ENCODE measurements around the gene RPUSD3.

RPUSD3 gene

GRCh38 chr3:9804996-9805395 lies 38.8 kb downstream of the RPUSD3 start:
- DNase-seq (ENCODE audit: low spot score) = no peak

- no peak for DNase-seq (ENCODE audit: low spot score)
Measured at GRCh38 chr3:9803494-9803893, 40.3 kb downstream of the RPUSD3 start.

DNA sequence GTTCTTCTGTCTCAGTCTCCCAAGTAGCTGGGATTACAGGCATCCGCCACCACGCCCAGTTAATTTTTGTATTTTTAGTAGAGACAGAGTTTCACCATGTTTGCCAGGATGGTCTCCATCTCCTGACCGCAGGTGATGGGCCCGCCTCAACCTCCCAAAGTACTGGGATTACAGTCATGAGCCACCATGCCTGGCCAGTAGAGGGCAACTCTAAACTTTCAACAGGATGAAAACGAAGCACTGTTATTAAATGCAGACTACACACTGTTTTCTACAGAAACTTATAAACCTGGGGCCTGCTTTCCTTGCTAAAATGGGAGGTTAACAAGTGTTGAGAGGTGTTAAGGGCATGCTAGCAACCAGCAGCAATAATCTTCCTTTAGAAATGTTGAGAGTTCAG lies 43.3 kb downstream of the RPUSD3 start:
- no peak for DNase-seq (ENCODE audit: low spot score)

DNA sequence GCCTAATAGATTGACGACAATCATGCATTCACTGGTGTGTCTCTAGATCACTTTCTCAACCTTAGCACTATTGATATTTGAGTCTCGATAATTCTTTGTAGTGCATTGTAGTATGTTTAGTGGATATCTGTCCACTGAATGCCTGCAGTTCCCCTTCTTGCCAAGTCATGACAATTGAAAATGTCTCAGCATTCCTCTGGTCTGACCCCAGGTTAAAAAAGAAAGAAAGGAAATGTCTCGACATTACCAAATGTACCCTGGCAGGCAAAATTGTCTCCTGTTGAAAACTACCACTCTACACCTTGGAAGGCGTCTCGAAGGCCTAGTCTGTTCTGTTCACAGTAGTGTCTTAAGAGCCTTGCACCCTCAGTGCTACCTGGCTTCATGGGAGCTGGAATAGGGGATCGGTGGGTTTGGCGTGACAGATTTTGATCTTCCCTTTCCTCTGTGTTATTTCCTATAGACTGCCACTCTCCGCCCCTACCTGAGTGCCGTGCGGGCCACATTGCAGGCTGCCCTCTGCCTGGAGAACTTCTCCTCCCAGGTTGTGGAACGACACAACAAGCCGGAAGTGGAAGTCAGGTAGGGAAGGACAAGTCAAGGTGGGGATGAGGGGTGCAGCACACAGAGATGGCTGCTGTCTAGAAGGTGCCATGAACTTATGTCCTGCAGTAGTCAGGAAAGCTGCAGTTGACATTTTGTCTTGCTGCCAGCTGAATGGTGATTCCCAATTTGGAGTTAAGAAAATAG lies 46.4 kb downstream of the RPUSD3 start:
- no peak for DNase-seq (ENCODE audit: low spot score)

DNA sequence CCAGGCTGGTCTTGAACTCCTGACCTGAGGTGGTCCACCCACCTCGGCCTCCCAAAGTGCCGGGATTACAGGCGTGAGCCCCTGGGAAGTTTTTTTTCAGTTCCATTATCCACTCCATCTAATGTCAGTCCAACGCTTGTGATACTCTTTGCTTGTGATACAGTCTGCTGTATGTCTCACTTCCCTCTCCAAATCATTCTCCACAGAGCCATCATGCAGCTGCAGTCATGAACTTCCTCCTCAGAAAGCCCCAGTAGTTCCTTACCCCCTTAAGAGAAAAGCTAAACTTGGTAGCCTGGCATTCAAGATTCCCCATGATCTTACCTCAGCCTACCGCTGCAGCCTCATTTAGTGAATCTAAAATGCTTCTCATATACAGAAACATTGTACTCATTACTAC lies 48.6 kb downstream of the RPUSD3 start:
- no peak for DNase-seq (ENCODE audit: low spot score)

DNA sequence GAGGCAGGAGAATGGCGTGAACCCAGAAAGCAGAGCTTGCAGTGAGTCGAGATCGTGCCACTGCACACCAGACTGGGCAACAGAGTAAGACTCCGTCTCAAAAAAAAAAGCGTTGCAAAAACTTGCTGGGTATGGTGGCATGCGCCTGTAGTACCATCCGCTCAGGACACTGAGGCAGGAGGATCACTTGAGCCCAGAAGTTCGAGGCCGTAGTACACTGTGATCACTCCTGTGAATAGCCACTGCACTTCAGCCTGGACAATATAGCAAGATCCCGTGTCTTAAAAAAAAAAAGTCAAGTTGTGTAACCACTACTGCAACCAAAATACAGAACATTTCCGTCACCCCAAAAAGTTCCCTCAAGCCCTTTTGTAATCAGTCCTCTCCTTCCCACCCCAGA lies 49.4 kb downstream of the RPUSD3 start:
- DNase-seq (ENCODE audit: low spot score) = no peak

DNA sequence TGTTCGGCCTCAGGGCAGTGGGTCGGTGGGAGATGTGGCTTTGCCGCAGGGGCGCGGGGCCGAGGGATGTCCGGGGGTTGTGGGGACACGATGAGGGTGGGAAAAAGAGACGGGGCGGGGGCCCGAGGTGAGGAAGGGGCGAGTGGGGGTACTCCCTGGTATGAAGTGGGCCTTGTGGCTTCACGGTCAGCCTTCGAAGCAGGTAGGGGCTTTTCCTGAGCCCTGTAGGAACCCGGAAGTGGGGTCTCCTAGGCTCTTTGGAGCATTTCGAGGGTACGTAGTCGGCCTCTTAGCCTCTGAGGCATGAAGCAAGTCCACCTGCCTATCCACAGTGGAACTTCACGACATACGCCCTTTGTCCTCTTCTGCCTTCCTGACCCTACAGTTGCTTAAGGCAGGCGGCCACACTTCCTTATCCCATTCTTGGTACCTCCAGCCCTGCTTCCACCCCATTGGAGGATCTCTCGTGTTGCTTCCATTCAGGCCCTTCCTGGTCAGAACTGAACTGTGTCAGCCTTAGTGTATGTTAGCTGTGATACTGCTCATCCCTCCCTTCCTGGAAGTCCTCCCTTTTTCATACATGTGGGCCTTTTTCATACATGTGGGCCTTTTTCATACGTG lies 50.5 kb downstream of the RPUSD3 start:
- no peak for DNase-seq (ENCODE audit: low spot score)

DNA sequence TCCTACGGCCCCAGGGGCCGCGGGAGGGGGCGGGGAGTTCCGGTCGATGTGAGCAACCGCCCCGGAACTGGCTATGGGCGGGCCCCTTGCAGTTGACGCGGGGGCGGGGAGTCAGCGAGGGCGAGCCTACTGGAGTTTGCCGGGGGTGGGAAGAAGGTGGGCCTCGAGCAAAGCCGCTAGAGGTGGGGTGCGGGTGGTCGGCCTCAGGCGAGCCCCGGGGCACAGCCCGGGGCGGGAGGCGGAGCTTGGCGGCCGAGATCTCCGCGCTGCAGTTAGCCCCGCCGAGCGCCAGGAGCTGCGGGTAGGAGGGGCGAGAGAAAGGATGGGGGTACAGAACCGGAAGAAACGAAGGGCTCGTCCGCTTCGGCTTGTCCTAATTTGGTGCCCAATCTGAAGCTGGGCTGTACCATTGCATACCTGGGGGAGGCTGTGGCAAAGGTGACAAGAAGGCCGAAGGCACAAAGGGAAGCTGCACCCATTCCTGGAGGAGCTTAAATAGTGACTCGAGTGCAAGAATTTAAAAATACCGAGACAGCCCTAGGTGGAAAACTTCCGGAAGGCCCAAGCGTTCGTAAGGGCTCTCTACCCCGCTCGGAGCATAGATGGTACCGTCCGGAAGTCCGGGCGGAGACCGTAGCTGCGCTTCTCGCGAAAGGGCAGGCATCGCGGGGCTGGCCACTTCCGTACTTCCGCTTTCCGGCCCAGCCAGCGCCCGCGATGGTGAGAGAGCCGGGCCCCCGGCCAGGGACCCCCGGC lies 51.2 kb downstream of the RPUSD3 start, which contains the start of the genes ARPC4 and TADA3:
Gene ARPC4 (plus strand): TSS at position 678 of the 756 bp plus-strand sequence. CDS start 40 bp downstream, at position 718.
Gene TADA3 (minus strand): TSS at position 69 of the 756 bp plus-strand sequence. CDS start 1,007 bp downstream, outside the sequence.
- DNase-seq (ENCODE audit: low spot score) = peak; percentile 95

GRCh38 chr3:9791790-9792404 lies 51.9 kb downstream of the RPUSD3 start:
- no peak for DNase-seq (ENCODE audit: low spot score)

GRCh38 chr3:9791127-9791526 lies 52.7 kb downstream of the RPUSD3 start:
- DNase-seq (ENCODE audit: low spot score) = no peak

Data from HuH-7.5 (cell line).